HG02759 (cell line): Measurements from ENCODE around the gene TMED1.
"Not testable (repeated sequence)": the region's sequence is repeated elsewhere in the genome, so short reads cannot be mapped to it uniquely, and the experiment has no call there.

Source experiments
- ATAC-seq: cut with Tn5 transposase; IDR thresholded peaks from one replicate; pipeline ENCODE4 v1.9.1; 2021; ENCODE audit warnings: mild to moderate bottlenecking, moderate library complexity; ENCODE audit not compliant: unreplicated experiment

Gene TMED1

DNA sequence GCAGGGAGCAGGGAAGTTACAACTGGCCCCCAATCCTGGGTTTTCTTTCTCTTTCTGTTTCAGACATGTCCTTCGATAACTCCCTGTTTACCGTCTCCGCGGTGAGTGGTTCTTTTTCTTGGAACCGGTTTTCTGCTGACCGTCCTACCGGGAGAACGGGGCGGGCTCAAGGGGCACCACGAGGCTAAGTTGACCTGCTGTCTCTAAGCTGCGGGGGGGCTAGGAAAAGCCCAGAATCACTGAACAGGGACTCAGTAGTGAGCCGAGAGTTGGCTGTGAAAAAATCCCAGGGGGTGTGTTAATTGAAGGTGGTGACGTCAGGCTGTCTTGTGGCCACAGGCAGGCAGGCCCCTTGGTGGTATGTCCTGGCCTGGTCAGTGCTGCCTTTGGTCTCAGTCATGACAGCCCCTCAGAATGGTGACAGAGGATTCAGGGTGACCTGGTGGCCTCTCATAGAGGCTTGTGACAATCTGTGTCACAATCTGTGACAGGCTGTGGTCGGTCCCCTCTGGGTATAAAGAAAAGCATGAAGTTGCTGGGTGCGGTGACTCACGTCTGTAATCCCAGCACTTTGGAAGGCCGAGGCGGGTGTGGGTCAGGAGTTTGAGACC is 27.2 kb upstream of the TMED1 start:
- no peak for ATAC-seq

DNA sequence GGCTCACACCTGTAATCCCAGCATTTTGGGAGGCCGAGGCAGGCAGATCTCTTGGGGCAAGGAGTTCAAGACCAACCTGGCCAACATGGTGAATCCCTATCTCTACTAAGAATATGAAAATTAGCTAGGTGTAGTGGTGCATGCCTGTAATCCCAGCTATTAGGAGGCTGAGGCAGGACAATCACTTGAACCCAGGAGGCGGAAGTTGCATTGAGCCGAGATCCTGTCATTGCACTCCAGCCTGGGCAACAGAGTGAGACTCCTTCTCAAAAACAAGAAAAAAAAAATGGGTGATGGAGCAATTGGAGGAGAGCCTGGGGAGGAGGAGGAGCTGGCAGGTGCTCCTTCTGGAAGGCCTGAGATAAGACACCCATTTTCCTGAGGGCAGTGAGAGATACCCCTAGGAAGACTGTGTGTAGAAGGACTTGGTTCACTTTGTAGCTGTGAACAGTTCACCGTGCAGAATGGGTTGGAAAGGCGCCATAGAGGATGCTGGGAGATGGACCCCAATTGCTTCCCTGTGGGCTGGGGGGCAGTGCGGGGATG is 26.6 kb upstream of the TMED1 start:
- ATAC-seq: no peak

DNA sequence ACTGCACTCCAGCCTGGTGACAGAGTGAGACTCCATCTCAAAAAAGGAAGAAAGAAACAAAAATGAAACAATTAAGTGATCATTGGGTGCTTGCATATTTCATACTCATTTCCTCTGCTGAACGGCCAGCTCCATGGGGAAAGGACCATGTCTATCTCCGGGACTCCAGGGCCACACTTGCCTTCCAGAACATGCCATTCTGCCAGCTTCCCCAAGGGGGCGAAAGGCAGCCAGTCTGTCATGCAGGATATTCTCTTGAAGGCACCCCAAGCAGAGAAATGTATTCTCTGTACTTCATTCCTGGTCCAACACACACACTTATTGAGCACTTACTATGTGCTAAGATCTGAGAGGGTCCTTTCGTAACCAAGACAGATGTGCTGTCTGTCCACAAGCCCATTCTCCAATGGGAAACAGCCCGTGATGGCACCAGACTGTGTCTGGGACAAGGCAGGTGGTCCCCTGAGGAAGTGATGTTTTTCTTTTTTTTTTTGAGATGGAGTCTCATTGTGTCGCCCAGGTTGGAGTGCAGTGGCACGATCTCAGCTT is 25.2 kb upstream of the TMED1 start:
- ATAC-seq: no peak

DNA sequence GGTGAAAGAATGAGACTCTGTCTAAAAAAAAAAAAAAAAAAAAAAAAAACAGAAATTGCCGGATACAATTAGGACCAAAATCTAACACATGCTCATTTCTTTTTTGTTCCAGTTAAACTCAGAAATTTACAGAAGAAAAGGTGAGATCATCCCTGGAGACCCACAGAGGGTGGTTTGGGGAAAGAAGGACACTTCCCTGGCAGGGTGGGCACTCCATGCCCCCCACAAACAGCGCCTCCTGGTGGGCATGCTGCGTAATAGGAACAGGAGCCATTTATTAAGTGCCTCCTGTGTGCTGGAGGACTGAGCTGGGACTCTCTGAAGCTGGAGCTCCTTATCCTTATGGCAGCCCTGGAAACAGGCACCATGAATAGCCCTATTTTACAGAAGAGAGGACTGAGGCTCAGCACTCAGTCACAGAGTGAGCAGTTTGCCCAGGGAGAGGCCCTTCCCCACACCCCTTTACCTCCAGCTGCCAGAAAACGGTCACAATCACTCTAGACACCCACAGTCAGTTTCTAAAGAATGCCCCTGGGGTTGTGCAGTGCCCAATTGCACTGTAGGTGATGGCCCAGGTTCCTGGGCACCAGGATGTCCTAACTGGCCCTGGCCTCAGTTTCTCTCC is 22.3 kb upstream of the TMED1 start:
- no peak for ATAC-seq

DNA sequence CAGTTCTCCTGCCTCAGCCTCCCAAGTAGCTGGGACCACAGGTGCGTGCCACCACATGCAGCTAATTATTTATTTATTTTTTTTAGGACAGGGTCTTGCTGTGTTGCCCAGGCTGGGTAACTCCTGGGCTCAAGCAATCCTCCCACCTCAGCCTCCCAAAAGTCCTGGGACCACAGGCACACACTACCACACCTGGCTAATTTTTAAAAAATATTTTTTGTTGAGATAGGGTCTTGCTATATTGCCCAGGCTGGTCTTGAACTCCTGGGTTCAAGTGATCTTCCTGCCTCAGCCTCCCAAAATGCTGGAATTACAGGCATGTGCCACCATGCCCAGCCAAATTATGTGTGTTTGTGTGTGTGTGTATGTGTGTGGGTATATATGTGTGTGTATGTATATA is 20.9 kb upstream of the TMED1 start:
- not testable (repeated sequence) for ATAC-seq

DNA sequence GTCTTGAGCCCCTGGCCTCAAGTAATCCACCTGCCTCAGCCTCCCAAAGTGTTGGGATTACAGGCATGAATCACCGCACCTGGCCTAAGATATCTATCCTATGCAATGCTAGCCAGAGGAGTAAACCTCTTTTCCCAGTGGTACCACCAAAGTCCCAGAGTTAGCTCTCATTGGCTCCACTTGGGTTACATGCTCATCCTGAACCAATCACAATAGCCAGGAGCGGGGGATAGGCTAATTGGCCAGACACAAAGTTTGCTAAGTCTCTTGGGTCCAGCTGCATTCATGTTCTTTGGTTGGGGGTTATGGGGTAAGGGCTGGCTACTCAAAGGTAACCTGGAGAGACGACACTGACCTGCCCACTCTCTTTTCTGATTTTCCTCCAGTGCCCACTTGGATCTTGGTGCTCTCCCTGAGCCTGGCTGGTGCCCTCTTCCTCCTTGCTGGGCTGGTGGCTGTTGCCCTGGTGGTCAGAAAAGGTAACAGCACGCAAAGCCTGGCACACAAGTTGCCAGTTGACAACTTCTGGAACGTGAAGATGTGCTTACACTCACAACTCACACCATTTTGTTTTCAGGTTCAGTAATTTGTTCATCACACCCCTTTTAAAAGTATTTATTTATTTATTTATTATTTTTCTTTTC is 20.0 kb upstream of the TMED1 start:
- ATAC-seq: no peak

DNA sequence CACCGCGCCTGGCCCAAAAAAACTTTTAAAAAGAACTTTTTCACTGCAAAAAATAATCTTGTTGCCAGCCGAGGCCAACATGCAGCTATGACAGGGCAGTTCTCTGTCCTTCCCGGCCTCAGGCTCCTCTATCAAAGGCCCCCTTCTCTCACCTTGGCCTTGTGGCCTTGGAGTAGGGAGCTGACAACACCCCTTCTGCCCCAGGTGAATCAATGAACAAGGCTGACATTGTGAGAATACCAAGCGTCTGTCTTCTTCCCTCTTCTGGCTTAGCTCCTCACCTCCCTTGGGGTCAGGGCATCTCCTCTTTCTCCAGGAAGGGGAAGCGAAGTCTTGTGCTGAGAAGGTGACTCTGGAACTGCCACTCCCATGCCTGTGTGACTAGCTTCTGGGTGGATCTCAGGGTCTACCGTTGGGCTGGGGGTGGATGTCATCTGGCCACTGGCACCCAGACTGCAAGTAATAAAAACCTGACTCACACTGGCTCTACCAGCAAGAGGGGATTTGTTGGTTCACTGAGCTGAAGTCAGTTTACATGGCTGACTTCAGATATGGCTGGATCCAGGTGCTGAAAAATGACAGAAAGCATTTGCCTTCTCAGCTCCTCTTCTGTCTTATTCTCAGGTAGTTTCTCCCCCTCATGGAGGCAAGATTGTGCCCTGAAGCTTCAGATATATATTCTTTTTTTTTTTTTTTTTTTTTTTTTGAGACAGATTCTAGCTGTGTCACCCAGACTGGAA is 18.5 kb upstream of the TMED1 start:
- ATAC-seq: no peak

DNA sequence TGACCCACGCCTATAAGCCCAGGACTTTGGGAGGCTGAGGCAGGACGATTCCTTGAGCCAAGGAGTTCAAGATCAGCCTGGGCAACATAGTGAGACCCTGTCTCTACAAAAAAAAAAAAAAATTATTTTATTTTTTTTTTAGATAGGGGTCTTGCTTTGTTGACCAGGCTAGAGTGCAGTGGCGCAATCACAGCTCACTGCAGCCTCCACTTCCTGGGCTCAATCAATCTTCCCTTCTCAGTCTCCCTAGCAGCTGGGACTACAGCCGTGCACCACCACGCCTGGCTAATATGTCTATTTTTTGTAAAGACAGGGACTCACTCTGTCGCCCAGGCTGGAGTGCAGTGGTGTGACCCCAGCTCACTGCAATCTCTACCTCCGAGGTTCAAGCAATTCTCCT is 16.9 kb upstream of the TMED1 start:
- ATAC-seq: no peak

DNA sequence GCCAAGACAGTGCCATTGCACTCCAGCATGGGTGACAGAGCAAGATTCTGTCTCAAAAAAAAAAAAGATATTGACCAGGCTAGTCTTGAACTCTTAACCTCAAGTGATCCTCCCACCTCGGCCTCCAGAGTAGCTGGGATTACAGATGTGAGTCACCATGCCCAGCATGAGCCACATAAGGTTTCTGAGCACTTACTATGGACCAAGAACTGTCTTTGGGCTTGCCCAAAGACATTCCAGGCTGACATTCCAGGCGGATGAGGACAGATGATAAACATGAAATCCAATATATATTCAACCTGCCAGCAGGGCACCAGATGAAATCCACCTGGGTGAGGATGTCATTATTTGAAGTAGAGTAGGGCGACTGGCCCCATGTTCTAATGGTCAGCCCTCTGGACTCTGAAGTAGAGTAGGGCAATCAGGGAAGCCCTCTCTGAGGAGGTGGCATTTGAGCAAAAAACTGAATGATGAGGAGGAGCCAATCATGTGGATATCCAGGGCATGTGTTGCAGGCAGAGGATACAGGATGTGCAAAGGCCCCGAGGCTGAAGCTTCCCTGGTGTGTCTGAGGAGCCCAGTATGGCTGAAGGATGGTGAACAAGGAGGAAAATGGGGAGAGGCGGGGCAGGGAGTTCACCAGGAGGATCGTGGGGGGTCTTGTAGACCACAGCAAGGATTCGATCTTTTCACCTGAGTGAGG is 16.2 kb upstream of the TMED1 start:
- ATAC-seq: no peak

DNA sequence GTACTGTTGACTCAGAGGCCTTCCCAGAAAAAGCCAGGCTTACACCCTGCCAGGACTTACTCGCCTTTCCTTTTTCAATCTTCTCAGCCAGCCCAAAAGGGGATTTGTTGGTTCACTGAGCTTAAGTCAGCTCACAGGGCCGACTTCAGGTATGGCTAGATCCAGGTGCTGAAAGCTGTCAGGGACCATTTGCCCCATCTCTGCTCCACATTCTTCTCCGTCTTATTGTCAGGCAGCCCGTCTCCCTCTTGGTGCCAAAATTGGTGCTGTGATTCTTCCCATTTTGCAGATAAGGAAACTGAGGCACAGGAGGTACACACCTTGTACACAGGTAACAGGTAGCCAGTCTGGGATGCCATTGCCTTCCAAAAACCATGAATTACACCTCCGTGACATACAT is 14.6 kb upstream of the TMED1 start:
- ATAC-seq: no peak

DNA sequence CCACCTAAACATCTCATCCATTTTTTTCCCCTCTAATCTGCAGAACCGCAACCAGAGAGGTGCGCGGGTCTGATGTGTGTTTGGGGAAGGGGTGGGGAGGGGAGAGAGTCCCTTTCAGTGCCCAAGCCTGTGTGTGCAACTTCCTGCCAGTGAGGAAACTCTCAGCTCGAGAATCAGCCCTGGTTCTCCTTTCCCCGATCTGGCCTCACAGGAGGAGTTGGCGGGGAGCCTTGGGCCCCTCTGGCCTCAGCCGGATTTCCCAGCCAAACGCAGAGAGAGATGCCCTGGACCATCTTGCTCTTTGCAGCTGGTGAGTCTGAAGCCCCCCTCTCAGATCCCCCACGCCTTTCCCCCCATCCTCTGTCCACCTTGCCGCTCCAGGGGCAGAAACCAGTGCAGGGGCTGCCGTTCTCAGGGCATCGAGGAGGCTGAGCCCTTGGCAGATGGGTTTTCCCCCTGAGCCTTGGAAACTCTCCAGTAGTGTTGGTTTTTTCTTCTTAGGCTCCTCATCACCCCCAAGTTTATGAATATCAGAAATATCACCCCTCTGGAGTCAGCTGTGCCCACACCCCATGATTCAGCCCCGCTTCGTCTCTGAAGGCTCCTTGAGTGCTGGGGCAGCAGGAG is 12.3 kb upstream of the TMED1 start, which contains the start of gene C19orf38:
Gene C19orf38, plus strand, starts transcription at position 186 of the 627 bp plus-strand sequence. Its CDS starts 94 bp downstream, at position 280.
- ATAC-seq: no peak

DNA sequence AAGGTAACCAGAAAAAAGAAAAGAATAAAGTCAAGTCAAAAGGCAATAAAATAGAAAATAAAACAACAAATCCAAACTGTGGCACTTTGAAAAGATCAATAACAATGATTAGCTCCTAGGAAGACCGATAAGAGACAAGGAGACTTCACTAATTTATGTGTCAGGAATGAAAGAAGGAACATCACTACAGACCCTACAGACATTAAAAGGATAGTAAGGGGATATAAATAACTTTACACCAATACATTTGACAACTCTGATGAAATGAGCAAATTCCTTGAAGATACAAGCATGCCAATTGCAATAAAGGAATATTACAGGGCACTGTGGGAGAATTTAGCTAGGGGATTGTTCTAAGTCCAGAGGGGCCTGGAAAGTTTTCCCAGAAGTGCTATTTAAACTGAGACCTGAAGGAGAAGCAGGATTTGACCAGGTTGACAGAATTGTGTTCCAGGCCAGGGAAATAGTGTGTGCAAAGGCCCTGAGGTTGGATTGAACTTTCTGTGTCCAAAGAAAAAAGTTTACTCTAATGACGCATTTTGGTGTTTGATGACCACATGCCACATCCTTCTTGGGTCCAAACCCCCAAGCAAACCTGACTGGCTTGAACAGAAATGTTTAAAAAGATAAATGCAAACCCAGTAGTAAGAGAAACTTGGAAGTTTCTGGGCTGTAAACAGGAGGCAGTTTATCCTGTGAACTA is 10.6 kb upstream of the TMED1 start:
- ATAC-seq: no peak

DNA sequence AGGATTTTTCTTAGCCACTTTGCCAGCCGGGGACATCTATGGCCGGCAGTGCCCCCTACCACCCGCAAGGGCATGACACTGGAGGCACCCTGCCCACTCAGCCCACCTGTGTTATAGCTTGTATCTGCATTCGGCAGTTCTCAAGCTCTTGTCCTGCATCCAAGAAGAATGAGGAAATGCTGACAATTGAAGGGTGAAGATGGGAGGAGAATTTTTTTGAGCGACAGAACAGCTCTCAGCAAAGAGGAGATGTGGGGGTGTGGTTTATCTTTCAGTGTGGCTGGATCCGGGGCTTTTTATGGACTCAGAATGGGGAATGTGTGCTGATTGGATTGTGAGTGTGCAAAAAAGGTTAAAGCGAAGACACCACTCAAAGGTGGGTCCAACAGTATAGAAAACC is 6.8 kb upstream of the TMED1 start:
- ATAC-seq: no peak

DNA sequence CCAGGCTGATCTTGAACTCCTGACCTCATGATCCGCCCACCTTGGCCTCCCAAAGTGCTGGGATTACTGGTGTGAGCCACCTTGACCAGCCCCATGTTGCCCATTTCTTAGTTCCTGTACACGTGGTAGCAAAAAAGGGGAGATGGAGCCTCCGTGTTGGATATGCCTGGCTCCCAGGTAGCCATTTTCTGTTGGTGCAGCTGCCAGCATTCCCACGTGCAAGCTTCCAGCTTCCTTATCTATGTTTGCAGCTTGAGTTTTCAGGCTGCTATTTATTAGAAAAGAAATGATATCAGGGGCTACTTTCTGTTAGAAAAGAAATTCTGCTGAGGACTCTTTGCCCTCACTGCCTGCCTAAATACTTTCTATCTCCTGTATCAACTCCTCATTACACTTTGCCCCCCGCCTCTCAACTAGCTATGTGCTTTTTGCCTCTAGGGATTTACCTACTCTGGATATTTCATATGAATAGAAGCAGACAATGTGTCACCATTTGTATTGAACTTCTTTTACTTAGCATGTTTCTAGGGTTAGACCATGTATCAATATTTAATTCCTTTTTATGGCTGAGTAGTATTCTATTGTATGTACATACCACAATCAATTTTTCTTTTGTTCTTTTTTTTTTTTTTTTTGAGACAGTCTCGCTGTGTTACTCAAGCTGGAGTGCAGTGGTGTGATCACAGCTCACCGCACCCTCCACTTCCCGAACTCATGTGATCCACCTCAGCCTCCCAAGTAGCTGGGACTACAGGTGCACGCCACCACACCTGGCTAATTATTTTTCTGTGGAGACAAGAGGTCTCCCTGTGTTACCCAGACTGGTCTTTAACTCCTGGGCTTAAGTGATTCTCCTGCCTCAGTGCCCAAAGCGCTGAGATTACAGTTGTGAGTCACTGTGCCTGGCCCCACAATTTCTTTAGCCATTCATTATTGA is 3.4 kb upstream of the TMED1 start:
- no peak for ATAC-seq

DNA sequence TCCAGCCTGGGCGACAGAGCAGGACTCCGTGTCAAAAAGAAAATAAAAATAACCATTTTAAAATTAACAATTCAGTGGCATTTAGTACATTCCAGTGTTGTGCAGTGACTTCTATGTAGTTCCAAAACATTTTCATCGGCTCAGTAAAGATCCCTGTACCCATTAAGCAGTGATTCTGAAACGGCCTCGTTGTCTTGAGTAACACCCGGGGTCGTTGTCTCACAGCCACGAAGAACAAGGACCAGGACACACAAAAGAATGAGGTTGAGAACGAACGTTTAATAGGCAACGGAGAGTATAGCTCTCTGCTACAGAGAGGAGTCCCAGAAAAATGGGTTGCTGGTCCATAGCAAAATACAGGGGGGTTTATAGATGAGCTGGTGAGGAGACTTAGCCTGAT is 2.4 kb upstream of the TMED1 start:
- no peak for ATAC-seq

DNA sequence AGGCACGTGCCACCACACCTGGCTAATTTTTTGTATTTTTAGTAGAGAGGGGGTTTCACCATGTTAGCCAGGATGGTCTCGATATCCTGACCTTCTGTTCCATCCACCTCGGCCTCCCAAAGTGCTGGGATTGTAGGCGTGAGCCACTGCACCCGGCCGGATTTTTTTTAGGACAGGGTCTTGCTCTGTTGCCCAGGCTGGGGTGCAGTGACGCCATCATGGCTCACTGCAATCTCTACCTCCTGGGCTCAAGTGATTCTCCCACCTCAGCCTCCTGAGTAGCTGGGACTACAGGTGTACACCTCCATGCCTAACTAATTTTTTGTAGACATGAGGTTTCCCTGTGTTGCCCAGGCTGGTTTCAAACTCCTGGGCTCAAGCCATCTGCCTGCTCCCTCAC is 1.6 kb upstream of the TMED1 start:
- ATAC-seq: not testable (repeated sequence)

DNA sequence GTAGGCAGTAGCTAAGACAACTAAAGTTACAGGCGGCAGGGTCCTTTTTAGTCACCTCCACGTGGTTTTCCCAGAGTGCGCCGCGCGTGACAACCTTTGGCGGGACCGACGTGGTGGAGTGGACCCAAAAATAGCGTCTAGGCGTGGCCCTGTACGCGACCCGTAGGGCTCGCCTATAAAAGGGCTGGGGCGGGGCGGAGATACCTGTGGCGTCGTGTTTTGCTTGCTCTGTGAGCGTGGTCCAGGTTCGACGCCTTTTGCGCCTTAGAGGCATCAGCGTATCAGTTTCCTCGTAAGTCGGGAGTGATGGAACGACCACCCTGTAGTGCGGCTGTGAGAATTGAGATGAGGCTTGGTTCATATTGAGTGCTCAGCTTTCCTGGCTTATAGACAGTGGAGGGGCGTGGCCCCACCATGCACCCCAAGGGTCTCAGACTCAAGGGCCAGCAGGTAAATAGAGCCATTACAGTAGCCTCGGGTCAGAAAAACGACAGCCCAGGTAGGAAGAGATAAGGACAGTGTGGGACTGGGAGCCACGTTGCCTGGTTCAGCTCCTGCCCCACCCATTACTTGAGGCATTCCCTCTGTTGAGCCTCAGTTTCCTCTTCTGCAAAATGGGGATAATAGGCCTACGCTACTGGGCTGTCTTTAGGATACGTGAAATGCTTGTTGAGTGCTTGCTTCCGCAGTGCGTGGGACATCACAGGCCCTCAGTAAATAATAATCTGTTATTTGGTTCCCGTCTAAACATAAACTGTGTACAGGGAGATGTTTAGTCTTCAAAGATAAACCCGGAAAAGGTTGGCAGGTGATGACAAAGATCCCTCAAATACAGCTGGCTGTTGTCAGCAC is 693 bp upstream of the TMED1 start:
- peak; percentile 18 for ATAC-seq
